Endothelial cell of umbilical vein (primary cell): ENCODE results near the gene RABL6. TPM values are rescaled to one million over a fixed set of nuclear protein-coding genes. Genes with fewer than 3 reads are reported as not detected.
A peak's percentile ranks its signal among the peaks of the same experiment; 100 is the strongest.

Source experiments
- BruUV-seq: library from RNA; stranded (reverse); fragments of 400-500 nt; replicated peaks from 2 replicates; lab custom pipeline; 2021; lab: Mats Ljungman, UMichigan
- CTCF ChIA-PET: fragments of 300-600, 350-600 bp; sonication (Branson Sonifier 250); formaldehyde crosslinking; loops from one replicate; lab custom pipeline; 2021; ENCODE audit warnings: antibody characterized with exemption, inconsistent platforms; lab: Charles Lee
- POLR2A ChIA-PET: fragments of 300-600, 350-600 bp; sonication (Branson Sonifier 250); formaldehyde crosslinking; loops from one replicate; lab custom pipeline; 2021; ENCODE audit warnings: antibody characterized with exemption, inconsistent platforms; lab: Charles Lee
- DNase-seq: peaks from one replicate; pipeline ENCODE4 v3.0.0-alpha.2; 2011; ENCODE audit warnings: low read depth, low spot score
- FAIRE-seq: peaks from 2 replicates; lab custom pipeline; 2011; peaks lifted over from hg19 to GRCh38; lab: Jason Lieb, UNC
- H2AFZ ChIP-seq: 2 replicates; pipeline ENCODE4 v1.6.0; 2012; ENCODE audit warnings: low read depth, low read length, control low read depth, inconsistent platforms
- H3K27ac ChIP-seq: 2 replicates; pipeline ENCODE4 v1.5.1; 2011; ENCODE audit warnings: low read depth, mild to moderate bottlenecking, control low read depth, low read length, moderate library complexity; ENCODE audit not compliant: insufficient read depth
- H3K27me3 ChIP-seq, 2 experiments: 2 replicates each; pipeline versions ENCODE4 v1.6.0 to v1.6.1; 2011; ENCODE audit warnings: low read length in 2 of 2, mixed read lengths in 1 of 2; ENCODE audit not compliant: control insufficient read depth in 2 of 2, insufficient read depth in 2 of 2
- H3K36me3 ChIP-seq, 2 experiments: 2 replicates in 1 of 2; 3 replicates in 1 of 2; pipeline ENCODE4 v1.5.1; 2011; ENCODE audit warnings: low read length in 2 of 2, mild to moderate bottlenecking in 1 of 2, moderate library complexity in 1 of 2; ENCODE audit not compliant: control insufficient read depth in 2 of 2, insufficient read depth in 2 of 2; ENCODE audit errors: extremely low read depth in 1 of 2
- H3K4me1 ChIP-seq: 3 replicates; pipeline ENCODE4 v1.5.1; 2011; ENCODE audit warnings: mild to moderate bottlenecking, low read length; ENCODE audit not compliant: control insufficient read depth, insufficient read depth; ENCODE audit errors: extremely low read depth
- H3K4me2 ChIP-seq: 2 replicates; pipeline ENCODE4 v1.6.1; 2011; ENCODE audit warnings: low read length, control low read depth, mixed read lengths; ENCODE audit not compliant: insufficient read depth
- H3K4me3 ChIP-seq, 3 experiments: fragments of 200-600 bp in 1 of 3; sonication (generic), shearing (Covaris generic) in 1 of 3; replicated peaks in 1 of 3; 2 replicates each; pipeline ENCODE4 v1.5.1; 2011 to 2016; ENCODE audit warnings: control low read depth in 3 of 3, low read length in 3 of 3, mild to moderate bottlenecking in 2 of 3, inconsistent platforms in 1 of 3, low read depth in 1 of 3, moderate library complexity in 1 of 3; ENCODE audit not compliant: insufficient read depth in 1 of 3
- H3K79me2 ChIP-seq: 2 replicates; pipeline ENCODE4 v1.6.0; 2012; ENCODE audit warnings: low read length, inconsistent platforms; ENCODE audit not compliant: control insufficient read depth, insufficient read depth
- H3K9ac ChIP-seq: replicated peaks from 2 replicates; pipeline ENCODE3; 2011; ENCODE audit warnings: low read length, control low read depth; ENCODE audit not compliant: insufficient read depth; ENCODE audit errors: extremely low read depth
- H3K9me1 ChIP-seq: replicated peaks from 3 replicates; pipeline ENCODE4 v1.6.0; 2011; ENCODE audit warnings: mild to moderate bottlenecking, low read length; ENCODE audit not compliant: control insufficient read depth, insufficient read depth; ENCODE audit errors: extremely low read depth
- H3K9me3 ChIP-seq: replicated peaks from 2 replicates; pipeline ENCODE4 v1.5.1; 2012; ENCODE audit warnings: low read length, inconsistent platforms; ENCODE audit not compliant: control insufficient read depth, insufficient read depth
- H4K20me1 ChIP-seq: replicated peaks from 2 replicates; pipeline ENCODE3; 2011; ENCODE audit warnings: mild to moderate bottlenecking, low read length; ENCODE audit not compliant: control insufficient read depth, insufficient read depth; ENCODE audit errors: extremely low read depth
- CTCF ChIP-seq, 2 donors: IDR thresholded peaks; 1 replicate in 1 of 2; 2 replicates in 1 of 2; pipeline ENCODE4 v1.5.1; 2011; ENCODE audit warnings: low read length in 2 of 2, mild to moderate bottlenecking in 2 of 2, moderate library complexity in 2 of 2, control low read depth in 1 of 2, inconsistent platforms in 1 of 2, low read depth in 1 of 2; ENCODE audit not compliant: insufficient read depth in 1 of 2; ENCODE audit errors: extremely low read depth in 1 of 2
- EZH2 ChIP-seq: IDR thresholded peaks from 2 replicates; pipeline ENCODE4 v1.6.1; 2012; ENCODE audit warnings: borderline replicate concordance, low read depth, mild to moderate bottlenecking, moderate library complexity, low read length, inconsistent platforms; ENCODE audit not compliant: severe bottlenecking
- FOS ChIP-seq: IDR thresholded peaks from 2 replicates; pipeline ENCODE4 v1.6.1; 2011; ENCODE audit warnings: mild to moderate bottlenecking, low read length, moderate library complexity, borderline replicate concordance; ENCODE audit not compliant: insufficient read depth
- GATA2 ChIP-seq: IDR thresholded peaks from 2 replicates; pipeline ENCODE4 v1.7.0; 2011; ENCODE audit warnings: low read depth, mild to moderate bottlenecking, moderate library complexity, mixed read lengths, low read length; ENCODE audit not compliant: insufficient read length, insufficient read depth
- MAX ChIP-seq: IDR thresholded peaks from 2 replicates; pipeline ENCODE4 v1.6.1; 2011; ENCODE audit not compliant: insufficient read depth, insufficient read length
- MYC ChIP-seq: IDR thresholded peaks from one replicate; pipeline ENCODE4 v1.6.1; 2011; ENCODE audit warnings: mild to moderate bottlenecking, low read depth, low read length
- POLR2A ChIP-seq: IDR thresholded peaks from 2 replicates; pipeline ENCODE4 v1.6.1; 2012; ENCODE audit warnings: low read depth, mild to moderate bottlenecking, control low read depth, low read length
- dilution Hi-C: fragments of 300-500 bp; cut with MboI; formaldehyde crosslinking; loops from one replicate; pipeline ENCODE4 v1.15.0; 2019; ENCODE audit warnings: low sequenced_read_pairs; ENCODE audit not compliant: extremely low pct_ligation_motif_present
- intact Hi-C: fragments of 100-400 bp; cut with micrococcal nuclease; formaldehyde crosslinking; loops from one replicate; pipeline ENCODE4 v1.10.0; 2022
- polyA plus RNA-seq, 4 experiments: library from polyadenylated mRNA; depleted of rRNA in 3 of 4; stranded (reverse) in 3 of 4; unstranded in 1 of 4; fragments of >200 nt; gene quantifications; 2 replicates each; pipeline versions ENCODE4 v1.2.1 to v1.2.3, GENCODE V29; 2011 to 2012; ENCODE audit warnings: missing spikeins in 1 of 4
- total RNA-seq: library from RNA; stranded (reverse); gene quantifications from 2 replicates; pipeline ENCODE4 v1.2.3, GENCODE V29; 2021

RABL6 gene
- total and polyA plus RNA-seq, 2 donors (not counting 3 experiments of a cell fraction or from before 2014, with no cell fraction given): 60.8 to 112 TPM

GRCh38 chr9:136885950-136886578 is 78.3 kb downstream of the RABL6 start, which contains the start of gene TRAF2:
TSS of gene TRAF2 (plus strand) at chr9:136886516. CDS start at chr9:136898741, 12,225 bp downstream.
- peak; percentile 97 for FAIRE-seq
- POLR2A ChIA-PET: no interaction called here
- intact Hi-C loops: loop anchor here (1.0 to 5.0 kb wide), 3 partner anchors 37 to 94 kb away; partner anchors contain the start of genes FBXW5, PHPT1 and TMEM141

More at GRCh38 chr9:136885950-136886578, 78.3 kb downstream of the RABL6 start, which contains the start of gene TRAF2:
- Histone ChIP-seq H2AFZ (peak within 1 kb of the TSS; percentile 96), H3K9me1 (no peaks in the 10 kb centered on the region), H3K27ac (peak within 1 kb of the TSS; percentile 56), H3K79me2 (peaks cover 44% of the 10 kb centered on the region), H3K4me3 (peak within 1 kb of the TSS; percentile 62 to 87 (median 85)), H3K9me3 (no peaks in the 10 kb centered on the region), H3K4me2 (peak within 1 kb of the TSS; percentile 88), H3K27me3 (no peaks in the 10 kb centered on the region), H4K20me1 (no peaks in the 10 kb centered on the region), H3K4me1 (peaks cover 14% of the 10 kb centered on the region), H3K36me3 (no peaks in the 10 kb centered on the region), H3K9ac (peak within 1 kb of the TSS; percentile 86)
- TF ChIP-seq MAX (no peak), FOS (no peak), POLR2A (peak; percentile 47), EZH2 (no peak), CTCF (IDR thresholded peaks at IDR 0.05; ENCODE audit: extremely low read depth in 1 of 2, insufficient read depth in 1 of 2, low read depth in 1 of 2, low read length in 2 of 2) (no peak), GATA2 (no peak), MYC (no peak)
- no TSS peak for BruUV-seq
- CTCF ChIA-PET: interaction anchor here (0.6 to 1.0 kb wide), 6 partner anchors 20 to 150 kb away, joined by 3 to 4 read pairs (median 3); partner anchors contain the start of gene EDF1
- dilution Hi-C loops: no loop called here
- peak; percentile 100 for DNase-seq
